ENCODE data around the gene KIF15.
"Not testable (repeated sequence)": the region's sequence is repeated elsewhere in the genome, so short reads cannot be mapped to it uniquely, and the experiment has no call there.

The KIF15 gene

GRCh38 chr3:44821206-44821605 lies 59.6 kb downstream of the KIF15 start:
- DNase-seq (ENCODE audit: low spot score), result not testable (repeated sequence)

DNA sequence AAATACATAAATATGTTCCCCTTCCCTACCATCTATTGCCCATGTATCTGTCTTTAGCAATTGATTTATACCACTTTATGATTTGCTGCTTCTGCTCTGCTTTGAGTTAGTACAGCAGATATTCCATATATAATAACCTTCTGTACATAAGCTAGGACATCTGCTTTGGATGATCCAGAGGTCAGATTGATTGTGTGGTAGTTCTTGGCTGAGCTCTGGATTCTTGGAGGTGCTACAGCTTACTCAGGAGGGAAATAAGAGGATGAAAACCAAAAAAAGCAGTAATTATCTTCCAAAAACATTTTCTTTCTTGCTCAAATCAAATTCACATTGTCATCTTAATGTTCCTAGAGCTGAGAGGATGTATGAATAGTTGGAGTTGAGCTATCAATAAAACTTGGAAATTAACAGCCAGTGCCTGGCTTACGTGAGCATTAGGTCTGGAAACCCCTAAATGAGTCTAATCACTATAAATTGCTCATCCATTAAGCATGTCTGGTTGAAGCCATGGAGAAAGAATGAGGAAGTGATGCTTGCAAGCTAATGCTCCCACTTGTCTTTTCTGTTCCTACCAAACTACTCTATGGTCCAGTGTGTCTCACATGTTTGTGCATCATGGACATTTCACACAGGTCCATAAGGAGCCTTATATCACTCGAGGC lies 63.8 kb downstream of the KIF15 start:
- DNase-seq (ENCODE audit: low spot score), result no peak

DNA sequence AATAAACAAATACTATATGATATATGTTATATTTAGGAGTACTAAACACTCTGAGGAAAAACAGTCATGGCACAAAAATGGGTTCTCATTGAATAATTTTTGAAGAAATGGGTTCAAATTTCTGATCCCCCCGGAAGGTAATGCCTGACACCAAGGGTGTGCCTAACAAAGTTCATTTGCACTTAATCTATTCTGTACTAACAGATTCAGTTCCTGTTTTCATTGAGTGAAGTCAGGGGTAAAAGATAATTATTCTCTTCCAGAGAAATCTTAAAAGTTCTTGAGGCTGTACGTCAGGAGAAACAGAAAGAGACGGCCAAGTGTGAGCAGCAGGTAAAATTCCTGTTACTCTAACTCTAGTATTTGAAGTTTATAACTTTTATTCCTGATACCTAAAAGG lies 65.6 kb downstream of the KIF15 start:
- no peak for DNase-seq (ENCODE audit: low spot score)

DNA sequence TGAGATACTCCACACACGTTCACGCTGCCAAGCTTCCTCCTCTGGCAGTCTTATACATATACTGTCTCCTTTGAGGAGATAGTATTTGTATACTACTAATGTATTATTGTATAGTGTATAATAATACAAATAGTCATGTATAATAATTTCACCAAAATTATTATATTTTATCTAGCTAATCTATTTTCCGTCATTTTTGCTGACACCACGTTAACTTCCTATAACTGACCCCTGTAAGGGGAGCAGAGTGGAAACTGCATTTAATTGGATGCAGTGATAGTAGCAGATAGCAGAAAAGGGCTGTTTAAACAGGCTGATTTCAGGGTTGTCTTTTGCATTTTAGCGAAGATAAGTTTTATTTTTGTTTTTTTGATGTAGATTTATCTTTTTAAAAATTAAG lies 69.6 kb downstream of the KIF15 start:
- DNase-seq (ENCODE audit: low spot score), result no peak

DNA sequence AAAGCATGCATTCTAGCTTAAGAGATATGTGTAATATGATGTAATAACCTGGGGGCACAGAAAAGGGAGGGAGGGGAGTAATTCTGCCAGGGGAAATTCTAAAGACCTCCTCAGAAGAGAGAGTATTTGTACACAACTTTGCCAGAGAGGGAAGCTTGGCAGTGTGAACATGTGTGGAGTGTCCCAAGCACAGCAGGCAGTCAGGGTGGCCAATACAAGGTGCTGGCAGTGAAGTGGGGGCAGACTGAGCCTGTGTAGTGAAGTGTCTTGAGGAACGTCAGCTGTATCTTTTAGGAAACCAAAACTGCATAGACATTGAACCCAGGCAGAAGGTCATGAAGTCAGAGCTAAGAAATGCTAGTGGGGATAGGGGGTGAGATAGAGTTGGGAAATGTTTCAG lies 70.4 kb downstream of the KIF15 start:
- DNase-seq (ENCODE audit: low spot score), result no peak

GRCh38 chr3:44832965-44833364 lies 71.4 kb downstream of the KIF15 start:
- no peak for DNase-seq (ENCODE audit: low spot score)

DNA sequence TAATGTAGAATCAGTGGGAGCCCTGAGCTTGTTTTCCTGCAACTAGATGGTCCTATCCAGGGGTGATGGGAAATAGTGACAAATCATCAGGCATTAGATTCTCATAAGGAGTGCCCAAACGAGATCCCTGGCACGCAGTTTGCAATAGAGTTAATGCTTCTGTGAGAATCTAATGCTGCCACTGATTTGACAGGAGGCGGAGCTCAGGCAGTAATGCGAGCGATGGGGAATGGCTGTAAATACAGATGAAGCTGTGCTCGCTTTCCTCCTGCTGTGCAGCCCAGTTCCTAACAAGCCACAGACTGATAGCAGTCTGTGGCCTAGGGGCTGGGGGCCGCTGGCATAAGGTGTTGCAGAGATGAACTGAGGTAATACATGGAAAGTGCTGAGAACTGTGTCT lies 71.8 kb downstream of the KIF15 start:
- DNase-seq (ENCODE audit: low spot score), result no peak

DNA sequence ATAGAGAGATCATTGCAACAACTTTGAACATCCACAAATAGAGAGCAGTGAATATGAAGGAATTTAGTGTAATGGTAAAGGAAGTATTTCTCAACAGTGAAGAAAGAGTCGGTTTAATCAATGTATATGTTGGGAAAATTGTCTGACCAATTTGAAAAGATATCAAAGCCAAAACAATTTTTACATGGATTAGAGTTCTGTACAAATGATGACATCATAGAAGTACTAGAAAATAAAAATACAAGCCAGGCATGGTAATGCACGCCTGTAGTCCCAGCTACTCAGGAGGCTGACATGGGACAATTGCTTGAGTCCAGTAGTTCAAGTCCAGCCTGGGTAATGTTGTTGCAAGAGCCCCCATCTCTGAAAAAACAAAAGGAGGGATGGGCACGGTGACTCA lies 74.1 kb downstream of the KIF15 start:
- no peak for DNase-seq (ENCODE audit: low spot score)

DNA sequence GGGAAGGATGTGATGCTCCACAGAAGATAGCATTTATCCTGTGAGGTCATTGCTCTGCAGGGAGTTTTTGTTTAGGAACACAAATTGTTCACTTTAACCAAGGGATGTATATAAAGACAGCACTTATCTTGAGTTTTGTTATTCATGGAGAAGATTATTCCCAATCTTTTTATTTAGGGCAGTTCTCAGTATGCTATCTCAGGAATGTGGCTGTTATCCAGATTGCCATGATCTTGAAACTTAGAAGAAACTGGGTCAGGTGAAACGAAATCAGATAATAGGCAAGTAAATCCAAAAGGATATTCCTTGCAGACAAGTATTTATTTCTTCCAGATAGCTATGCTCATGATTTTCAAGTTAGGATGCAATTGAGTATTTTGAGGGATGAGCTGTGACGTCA lies 80.8 kb downstream of the KIF15 start:
- no peak for DNase-seq (ENCODE audit: low spot score)

- DNase-seq (ENCODE audit: low spot score), result no peak
These were observed 84.2 kb downstream of the KIF15 start for GRCh38 chr3:44845528-44846520.

- no peak for DNase-seq (ENCODE audit: low spot score)
These were observed 87.0 kb downstream of the KIF15 start for GRCh38 chr3:44848634-44849033.

DNA sequence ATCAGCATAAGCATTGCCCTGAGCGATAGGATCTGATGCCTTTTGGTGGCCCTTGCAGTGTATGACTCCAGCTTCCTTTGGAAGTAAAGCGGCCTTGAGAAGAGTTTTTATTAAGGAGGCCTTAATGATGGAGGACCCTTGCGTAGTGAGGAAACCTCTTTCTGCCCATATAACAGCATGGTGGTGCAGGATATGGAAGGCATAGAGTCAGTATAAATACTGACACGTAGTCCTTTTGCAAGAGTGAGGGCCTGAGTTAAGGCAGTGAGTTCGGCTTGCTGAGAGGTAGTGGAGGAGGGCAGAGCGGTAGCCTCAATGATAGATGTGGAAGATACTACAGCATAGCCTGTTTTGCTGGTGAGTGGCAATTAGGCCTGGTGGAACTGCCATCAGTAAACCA lies 95.1 kb downstream of the KIF15 start:
- not testable (repeated sequence) for DNase-seq (ENCODE audit: low spot score)

DNA sequence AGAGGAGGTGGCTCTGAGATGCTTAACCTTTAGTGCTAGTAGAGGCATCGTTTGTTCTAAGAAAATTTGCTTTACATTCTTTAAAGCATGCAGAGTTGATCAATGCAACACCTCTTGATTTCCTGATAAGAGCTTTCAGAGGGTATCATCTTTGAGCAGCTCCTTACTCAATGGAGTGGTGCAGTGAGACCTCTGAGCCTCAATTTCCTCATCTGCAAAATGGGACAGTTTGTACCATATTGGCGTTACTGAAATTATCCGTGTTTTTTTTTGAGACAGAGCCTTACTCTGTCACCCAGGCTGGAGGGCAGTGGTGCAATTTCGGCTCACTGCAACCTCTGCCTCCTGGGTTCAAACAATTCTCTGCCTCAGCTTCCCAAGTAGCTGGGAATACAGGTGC lies 98.5 kb downstream of the KIF15 start:
- DNase-seq (ENCODE audit: low spot score), result no peak

DNA sequence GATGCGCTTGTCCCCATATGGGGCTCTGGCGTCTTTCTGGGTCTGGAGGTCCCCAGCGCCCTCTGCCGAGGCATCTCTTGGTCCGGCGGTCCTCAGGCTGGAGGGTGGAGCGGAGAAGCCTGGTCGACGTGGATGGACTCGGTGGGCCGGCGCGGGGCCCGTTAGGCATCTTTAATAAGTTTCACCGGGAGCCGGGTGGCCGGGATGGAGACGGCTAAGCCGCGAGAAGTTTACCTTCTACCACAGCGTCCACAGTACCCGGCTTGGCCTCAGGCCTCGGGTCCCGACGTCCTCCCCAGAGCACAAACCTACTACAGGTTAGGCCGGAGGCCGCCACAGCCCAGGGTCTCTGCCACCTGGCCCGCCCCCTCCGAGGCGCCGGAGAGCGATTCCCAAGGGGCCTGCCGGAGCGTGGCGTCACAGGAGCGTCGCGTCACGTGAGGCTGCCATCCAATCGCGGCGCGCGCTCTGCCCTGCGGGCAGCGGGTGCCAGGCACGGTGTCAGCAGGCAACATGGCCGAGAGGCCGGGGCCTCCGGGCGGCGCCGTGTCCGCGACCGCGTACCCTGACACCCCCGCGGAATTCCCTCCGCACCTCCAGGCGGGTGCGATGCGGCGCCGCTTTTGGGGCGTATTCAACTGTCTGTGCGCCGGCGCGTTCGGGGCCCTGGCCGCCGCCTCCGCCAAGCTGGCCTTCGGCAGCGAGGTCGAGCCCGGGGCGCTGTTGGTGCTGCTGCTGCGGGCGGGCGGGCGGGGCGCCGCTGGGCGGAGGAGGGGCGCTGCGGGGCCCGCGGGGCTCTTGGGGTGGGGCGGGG lies 100.0 kb downstream of the KIF15 start, which contains the start of gene TMEM42:
TMEM42 (plus strand) TSS at position 501 of the 814 bp plus-strand sequence; CDS start at position 514, 13 bp downstream.
- peak; percentile 93 for DNase-seq (ENCODE audit: low spot score)

- no peak for DNase-seq (ENCODE audit: low spot score)
These were observed 100.6 kb downstream of the KIF15 start for GRCh38 chr3:44862226-44862637.

DNA sequence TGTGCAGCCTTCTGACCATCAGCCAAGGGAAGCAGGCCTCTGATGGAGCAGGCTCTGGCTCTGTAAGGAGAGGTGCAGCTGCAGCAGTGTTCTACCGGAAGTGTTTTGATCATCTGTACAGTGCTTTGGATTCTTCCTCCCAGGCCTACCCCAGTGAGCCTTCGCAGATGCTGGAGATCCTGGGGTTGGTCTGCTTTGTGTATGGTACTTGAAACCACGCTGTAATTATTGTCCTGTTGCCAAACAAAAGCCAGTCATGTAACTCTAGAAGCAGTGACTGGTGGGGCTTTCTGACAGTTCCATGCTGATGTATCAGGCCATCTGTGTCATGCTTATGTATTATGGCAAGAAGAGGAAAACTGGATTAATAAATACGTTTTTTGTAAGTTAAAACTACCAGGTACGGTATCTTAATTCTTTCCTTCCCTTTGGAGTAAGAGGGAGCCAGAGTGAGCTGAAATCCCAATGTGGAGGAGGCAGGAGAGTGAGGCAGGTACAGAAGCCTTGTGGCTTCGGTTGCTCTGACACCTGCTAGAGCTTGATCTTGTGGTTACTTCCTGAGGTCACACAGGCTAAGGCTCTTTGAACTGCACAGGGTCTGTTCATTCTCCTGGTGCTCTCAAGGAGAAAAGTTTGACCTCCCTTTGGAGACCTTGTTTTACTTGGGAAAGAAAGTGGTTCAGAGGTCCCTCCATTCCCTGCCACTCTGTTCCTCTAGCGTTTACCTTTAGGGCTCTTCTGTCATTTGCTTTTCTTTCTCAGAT lies 103.9 kb downstream of the KIF15 start:
- DNase-seq (ENCODE audit: low spot score), result no peak

DNA sequence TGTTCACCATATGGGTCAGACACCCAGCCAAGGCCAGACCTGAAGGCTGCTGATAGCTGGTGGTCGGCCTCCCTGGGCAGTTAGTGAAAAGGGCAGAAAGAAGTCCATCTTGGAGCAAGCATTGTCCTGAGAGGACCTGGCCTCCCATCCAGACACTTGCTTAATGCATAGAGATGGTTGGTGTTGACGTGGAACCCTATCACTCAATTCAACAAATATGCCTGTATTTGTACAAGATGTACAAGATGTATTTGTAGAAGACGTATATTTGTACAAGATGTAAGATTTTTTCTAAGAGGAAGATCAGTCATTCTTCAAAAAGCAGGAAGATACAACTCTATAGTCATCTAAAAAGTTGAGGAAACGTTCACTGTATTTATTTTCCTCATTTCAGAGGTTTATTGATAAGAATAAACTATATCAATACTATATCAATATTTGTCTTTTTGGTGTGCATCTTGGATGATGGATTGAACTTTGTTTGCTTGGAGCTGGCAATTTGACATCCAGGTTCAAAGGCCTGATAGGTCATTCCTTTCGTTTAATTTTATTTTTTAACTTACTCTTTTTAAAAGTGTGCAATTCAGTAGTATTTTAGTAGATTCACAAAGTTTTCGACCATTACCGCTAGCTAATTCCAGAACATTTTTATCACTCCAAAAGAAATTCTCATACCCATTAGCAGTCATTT lies 106.0 kb downstream of the KIF15 start:
- DNase-seq (ENCODE audit: low spot score), result no peak

DNA sequence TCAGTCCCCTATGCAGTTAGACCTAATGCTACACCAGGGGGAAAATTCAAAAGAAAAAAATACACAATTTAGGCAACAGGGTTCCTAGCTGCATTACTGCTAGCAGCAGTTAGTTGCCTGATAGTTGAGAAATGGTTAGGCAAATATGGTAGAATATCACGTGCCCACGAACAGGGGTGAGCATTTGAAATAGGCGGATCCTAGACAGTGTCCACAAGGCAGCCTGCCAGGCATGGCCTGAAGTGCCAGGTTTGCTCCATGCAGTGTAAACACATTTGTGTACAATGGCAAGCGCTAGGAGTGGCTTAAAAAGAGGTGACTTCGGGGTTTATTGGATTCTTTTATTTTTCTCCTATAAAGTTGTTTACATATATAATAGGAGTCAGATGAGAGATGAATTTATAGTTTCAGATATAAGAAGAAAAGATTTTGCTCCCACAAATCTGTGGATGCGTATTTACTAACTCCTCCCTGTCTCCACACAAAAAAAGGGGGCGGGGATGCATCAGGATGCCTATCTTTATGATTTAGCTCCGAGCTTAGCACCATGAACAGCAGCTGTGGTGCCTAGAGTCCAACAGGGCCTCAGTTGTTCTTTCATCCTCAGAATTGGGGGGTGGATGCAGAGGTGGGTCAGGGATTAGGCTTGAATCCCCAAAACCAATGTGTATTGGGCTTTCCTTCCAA lies 108.9 kb downstream of the KIF15 start:
- DNase-seq (ENCODE audit: low spot score), result no peak

DNA sequence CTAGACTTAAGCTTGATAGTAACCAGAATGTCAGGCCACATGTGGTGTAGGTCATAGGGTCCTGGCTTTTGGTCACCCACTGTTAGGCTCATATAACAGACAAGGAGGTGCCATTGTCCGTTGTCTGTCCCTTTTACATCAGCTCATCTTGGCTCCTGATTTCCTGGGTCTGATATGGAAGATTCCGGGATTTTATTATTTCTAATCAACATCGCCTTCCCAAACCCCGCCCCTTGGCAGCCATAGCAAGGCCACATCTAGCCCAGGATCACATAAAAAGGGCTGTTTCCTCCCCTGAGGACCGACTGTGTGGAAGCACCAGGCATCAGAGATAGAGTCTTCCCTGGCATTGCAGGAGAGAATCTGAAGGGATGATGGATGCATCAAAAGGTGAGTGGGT lies 112.7 kb downstream of the KIF15 start, which contains the start of gene TGM4:
TGM4 (plus strand) TSS at position 301 of the 400 bp plus-strand sequence; CDS start at position 372, 71 bp downstream.
- DNase-seq (ENCODE audit: low spot score), result no peak

DNA sequence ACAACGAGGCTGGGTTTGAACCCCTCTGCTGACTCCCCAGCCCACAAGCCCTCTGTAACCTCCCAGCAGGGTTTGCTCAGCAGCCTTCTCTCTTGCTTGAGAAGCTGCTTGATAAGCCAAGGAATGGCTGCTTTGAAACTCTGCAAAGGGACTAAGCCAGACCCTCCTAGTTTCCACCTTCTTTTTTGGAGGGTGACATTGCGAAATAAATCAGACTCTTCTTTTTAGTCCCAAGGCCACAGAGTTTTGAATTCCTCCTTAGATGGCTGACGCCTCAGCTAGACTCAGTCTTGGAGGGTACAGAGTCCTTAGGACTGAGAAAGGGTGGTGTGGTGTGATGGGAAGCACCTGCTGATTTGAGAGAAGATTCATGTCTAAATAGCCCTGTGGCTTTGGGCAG lies 114.0 kb downstream of the KIF15 start:
- no peak for DNase-seq (ENCODE audit: low spot score)

All from ecto neural progenitor cell (in vitro differentiated cells).